NCI-H2107 treated with DMSO at 0.1 percent for 48 hours (cell line): ENCODE measurements around the gene CHD5.
"Not testable (repeated sequence)": the region's sequence is repeated elsewhere in the genome, so short reads cannot be mapped to it uniquely, and the experiment has no call there.

Source experiments
- DNase-seq: peaks from one replicate; lab custom pipeline; 2025; ENCODE audit not compliant: unreplicated experiment; lab: John Stamatoyannopoulos, UW

CHD5 gene

GRCh38 chr1:6068932-6069331, 111.2 kb downstream of the CHD5 start:
- no peak for DNase-seq

- DNase-seq, result no peak
These were observed 112.0 kb downstream of the CHD5 start for GRCh38 chr1:6068073-6068472.

GRCh38 chr1:6066680-6067079, 113.4 kb downstream of the CHD5 start:
- DNase-seq, result no peak

- DNase-seq, result no peak
These were observed 114.8 kb downstream of the CHD5 start for GRCh38 chr1:6065093-6065858.

- not testable (repeated sequence) for DNase-seq
These were observed 116.5 kb downstream of the CHD5 start for GRCh38 chr1:6063532-6064053.

- no peak for DNase-seq
These were observed 117.5 kb downstream of the CHD5 start for GRCh38 chr1:6062670-6063069.

GRCh38 chr1:6059866-6060265, 120.3 kb downstream of the CHD5 start:
- no peak for DNase-seq

GRCh38 chr1:6057170-6057845, 122.8 kb downstream of the CHD5 start:
- no peak for DNase-seq

GRCh38 chr1:6056572-6056948, 123.6 kb downstream of the CHD5 start:
- DNase-seq, result no peak

GRCh38 chr1:6054596-6054995, 125.5 kb downstream of the CHD5 start:
- DNase-seq, result no peak

GRCh38 chr1:6053206-6053546, 126.9 kb downstream of the CHD5 start:
- DNase-seq, result no peak

- DNase-seq, result peak; percentile 0
These were observed 127.4 kb downstream of the CHD5 start for GRCh38 chr1:6052543-6053205.
